B cell (primary cell): ENCODE measurements around the gene CACNG7.

Experiments
- EZH2 ChIP-seq: IDR thresholded peaks from 2 replicates; pipeline ENCODE4 v1.6.1; 2012; ENCODE audit warnings: borderline replicate concordance, low read depth, mild to moderate bottlenecking, moderate library complexity, low read length; ENCODE audit not compliant: insufficient read depth, poor library complexity, severe bottlenecking
- TF ChIP-seq, protein P1 (sequence below): fragments of 200-600 bp; IDR thresholded peaks from one replicate; pipeline ENCODE4 v1.8.0; 2022; ENCODE audit warnings: antibody characterized with exemption, mild to moderate bottlenecking

- TF ChIP-seq, protein P1, sequence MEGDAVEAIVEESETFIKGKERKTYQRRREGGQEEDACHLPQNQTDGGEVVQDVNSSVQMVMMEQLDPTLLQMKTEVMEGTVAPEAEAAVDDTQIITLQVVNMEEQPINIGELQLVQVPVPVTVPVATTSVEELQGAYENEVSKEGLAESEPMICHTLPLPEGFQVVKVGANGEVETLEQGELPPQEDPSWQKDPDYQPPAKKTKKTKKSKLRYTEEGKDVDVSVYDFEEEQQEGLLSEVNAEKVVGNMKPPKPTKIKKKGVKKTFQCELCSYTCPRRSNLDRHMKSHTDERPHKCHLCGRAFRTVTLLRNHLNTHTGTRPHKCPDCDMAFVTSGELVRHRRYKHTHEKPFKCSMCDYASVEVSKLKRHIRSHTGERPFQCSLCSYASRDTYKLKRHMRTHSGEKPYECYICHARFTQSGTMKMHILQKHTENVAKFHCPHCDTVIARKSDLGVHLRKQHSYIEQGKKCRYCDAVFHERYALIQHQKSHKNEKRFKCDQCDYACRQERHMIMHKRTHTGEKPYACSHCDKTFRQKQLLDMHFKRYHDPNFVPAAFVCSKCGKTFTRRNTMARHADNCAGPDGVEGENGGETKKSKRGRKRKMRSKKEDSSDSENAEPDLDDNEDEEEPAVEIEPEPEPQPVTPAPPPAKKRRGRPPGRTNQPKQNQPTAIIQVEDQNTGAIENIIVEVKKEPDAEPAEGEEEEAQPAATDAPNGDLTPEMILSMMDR: no peak
- no peak for TF ChIP-seq EZH2
Measured at GRCh38 chr19:53992211-53992610, 83.1 kb downstream of the CACNG7 start.
